NCI-H1436 (cell line): ENCODE measurements around the gene TEX53.

Experiments used
- DNase-seq: peaks from one replicate; lab custom pipeline; 2025; lab: John Stamatoyannopoulos, UW

The TEX53 gene

DNA sequence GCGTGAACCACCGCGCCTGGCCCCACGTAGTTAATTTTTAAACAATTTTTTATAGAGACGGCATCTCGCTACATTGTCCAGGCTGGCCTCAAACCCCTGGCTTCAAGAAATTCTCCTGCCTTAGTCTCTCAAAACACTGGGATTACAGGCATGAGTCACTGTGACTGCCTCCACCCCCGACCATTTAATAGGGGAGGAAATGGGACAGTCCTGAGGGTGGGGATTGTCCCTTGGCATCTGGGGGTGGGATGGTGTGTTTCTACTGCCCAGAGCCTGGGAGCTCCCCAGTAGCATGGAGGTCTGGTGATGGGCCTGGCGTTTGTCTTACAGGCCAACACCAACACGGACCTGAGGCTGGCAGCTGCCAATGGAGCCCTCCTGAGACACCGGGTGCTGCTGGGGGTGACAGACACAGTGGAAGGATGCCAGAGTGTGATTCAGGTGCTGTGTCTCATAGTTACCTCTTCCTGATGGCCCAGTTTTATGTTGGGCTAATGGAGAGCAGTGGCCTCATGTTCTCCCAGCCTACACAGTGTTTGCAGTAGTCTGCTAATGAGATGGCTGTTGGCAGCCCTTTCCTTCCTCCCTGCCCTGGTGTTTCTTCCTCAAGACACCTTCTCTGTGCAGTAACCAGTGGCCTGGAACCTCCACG, 24.0 kb downstream of the TEX53 start:
- DNase-seq: no peak

DNA sequence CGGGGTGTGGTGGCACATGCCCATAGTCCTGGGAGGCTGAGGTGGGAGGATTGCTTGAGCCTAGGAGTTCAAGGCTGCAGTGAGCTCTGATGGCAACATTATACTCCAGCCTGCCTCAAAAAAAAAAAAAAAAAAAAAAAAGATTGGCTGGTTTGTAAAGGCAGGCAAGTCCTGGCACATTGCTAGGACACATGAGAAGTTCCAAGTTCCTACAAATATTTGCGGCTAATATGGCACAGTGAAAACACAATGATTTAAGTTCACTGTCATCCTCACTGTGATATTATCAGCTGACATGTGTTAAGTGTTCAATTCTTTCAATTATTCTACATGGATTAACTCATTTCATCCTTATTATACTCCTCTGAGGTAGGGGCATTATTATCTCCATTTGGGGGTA, 26.4 kb downstream of the TEX53 start:
- no peak for DNase-seq

DNA sequence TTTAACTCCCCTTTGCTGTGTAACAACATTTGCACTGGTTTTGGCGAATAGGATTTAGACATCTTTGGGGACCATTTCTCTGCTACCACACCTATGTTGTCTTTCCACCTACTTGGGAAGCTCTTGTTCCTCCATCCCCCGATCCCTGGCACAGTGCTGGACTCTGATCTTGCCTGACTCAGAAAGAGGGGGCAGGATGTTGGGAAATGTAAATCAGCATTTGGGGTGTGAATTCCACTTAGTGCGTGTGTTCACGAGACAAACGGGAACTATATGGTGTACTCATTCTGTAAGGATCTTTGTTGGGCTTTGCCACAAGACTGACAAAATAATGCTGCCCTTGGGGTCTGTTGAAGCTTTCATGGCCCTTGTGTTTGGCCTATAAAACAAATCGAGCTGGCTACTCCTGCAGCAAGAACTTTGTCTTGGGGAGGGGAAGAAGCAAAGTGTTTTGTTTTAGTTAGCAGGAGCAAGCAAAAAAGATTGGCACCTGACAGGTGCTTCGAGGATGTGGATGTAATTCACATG, 28.0 kb downstream of the TEX53 start:
- no peak for DNase-seq

DNA sequence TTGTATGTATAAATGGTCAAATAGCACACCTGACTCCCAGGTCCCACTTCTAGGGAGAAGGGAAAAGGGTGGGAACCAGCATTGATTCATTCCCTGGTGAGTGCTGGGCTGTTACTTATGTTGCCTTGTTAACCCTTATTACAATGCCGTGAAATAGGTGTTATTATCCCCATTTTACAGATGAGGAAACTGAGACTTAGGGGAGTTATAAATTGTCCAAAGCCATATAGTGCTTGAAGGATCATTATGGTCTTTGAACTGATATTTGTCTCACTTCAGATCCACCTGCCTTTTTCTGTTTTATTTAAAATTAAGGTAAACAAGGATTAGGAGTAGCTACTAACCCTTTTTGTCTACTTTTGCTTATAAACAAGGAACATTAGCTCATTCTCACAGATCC, 30.1 kb downstream of the TEX53 start:
- DNase-seq: no peak

DNA sequence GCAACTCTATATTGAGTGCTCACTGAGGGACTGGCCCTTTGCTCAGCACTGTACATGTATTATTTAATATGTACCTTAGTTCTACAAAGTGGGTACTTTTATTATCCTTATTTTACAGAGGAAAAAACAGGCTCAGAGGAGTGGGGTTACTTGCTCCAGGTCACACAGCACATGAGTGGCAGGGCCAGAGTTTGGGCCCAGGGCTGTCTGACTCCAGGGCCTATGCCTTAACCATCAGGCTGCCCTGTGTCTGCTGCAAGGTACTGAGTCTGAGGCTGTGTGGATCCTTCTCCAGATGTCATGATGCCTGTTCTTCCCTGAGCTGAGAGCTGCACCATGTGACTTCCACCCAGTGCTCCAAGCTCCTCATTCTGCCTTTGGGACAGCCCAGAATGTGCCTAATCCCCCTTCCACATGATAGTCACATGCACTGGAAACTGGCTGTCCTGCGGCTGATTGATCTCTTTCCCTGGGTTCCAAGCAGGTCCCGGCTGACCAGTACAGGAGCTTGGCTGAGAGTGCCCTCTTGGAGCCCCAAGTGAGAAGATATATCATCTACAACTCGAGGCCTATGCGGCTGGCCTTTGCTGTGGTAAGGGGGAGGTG, 31.1 kb downstream of the TEX53 start:
- DNase-seq: no peak

DNA sequence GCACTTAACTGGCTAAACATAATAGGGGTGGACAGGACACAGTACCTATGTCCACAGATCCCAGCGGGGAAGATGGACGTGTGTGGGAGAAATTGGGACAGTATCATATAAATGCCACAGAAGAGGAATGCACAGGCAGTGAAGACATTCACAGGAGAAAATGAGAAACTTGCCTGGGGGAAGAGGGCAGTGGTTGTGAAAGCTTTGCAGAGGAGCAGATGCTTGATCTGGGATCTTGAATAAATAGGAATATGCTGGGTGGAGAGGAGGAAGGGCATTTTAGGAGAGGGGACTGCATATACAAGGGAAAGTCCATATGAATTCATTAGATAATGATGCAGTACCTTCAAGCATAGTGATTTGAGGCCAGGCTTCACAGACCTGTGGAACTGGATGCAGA, 32.9 kb downstream of the TEX53 start:
- DNase-seq: no peak

DNA sequence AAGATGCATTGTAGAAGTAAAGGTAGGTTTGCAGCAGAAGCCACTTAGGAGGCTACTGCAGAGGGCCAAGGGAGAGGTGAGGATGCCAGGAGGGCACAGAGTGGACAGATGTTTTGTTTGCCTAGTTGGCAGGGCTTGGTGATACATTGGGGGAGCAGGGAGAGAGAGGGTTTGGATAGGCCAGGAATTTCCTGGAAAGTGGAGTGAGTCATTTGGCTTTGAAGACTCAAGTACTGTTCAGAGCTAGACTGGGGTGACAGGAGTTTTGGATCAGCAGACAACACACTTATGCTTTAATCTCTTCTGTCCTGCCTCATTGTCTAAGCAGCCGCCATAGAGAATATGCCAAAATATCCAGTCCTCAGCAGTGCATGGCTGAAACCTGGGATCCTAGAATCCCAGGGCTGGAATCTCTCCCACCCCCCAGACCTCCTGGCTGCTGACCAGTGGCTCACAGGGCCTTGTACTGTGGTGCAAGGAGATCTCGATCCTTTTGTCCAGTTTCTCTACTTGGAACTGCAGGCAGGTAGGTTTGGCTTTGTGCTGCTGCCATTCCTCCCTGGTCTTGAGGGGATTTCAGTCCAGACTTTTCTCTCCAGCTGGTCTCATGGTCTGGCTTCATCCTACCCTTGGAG, 35.5 kb downstream of the TEX53 start:
- no peak for DNase-seq

DNA sequence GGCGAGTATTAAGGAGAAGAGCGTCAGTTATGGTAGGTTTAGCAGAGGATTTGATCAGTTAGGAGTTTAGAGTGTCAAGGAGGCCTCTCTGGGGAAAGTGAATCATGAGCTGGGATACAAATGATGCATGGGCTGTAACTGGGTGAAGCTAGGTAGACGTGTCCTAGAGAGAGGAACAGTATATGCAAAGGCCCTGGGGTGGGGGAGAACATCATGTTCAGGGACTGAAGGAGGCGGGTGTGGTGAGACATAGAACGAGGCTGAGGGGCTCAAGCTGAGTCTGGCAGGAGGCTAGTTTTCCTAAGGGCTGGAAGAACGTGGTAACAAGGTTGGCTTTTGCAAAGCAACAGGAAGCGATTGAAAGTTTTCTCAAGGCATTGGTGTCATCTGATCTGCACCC, 36.0 kb downstream of the TEX53 start:
- no peak for DNase-seq

DNA sequence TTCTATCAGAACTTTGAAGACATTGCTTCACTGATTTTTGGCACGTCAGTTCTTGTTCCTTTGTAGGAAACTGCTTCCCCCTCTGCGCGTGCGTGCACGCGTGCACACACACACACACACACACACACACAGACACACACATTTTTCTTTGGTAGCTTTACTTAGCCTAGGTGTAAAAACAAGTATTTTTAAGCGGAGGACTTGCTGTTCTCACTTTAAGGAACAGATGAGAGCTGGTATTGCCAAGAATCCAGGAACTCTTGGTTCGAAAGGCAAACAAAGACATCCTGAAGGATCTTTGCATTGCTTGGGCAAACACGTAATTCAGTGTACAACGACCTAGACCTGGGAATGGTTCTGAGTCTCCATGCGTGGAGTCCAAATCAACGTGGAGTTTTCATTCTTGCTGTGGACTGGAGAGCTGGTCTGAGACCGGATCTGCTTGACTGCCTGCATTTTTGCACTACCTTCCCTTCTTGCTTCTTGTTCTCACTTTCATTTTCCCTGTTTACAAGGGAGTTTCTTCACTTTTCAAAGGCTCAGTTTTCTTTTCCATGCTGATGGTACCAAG, 38.3 kb downstream of the TEX53 start:
- DNase-seq: no peak

DNA sequence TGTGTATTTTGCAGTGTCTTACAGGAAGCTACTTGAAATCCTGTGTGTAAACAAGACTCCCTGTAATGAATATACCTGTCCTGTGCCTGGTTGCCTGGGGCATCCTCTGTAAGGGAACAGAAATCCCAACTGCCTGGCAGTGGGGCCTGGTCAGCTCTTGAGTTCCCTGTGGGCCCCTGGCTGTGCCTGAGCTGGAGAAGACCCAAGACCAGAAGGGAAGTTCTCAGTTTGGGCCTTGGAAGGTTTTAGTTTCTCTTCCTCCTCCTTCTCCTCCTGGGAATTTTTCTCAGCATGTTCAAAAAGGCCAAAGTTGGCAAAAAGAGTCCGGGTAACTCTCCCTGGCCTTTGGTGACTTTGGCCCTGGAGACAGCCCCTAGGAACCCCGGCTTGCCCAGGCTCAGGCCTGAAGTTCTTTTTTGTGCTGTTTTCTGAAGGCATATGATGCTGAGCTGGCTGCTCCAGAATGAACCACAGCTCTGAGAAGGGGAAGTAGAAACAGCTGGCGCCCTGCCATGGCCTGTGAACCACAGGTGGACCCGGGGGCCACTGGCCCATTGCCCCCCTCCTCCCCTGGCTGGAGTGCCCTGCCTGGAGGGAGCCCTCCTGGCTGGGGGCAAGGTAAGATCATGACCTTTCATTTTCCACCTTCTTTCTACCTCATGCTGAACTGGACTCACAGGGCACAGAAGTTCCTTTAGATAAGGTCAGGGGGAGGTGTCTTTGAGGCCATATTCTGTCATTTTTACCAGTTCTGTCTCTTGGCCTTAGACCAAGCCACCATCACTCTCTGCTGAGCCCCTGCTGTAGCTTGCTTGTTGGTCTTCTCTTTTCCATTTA, 40.7 kb downstream of the TEX53 start:
- DNase-seq: no peak

DNA sequence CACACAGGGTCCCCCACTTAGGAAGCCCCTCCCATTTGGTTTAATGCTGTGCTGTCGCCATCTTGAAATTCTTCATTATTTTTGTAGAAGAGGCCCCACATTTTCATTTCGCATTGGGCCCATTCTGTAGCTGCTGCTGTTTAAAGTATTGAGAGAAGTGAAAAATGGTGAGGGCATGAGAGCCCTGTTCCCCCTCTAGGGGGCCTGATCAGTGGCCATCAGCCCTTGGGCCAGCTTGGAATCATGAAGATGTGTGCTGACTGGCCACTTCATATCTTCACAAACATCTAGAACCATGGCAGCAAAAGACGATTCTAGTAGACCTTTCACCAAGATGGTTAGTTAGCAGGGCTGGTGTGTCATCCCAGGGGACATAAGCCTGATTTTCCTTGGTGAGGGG, 43.2 kb downstream of the TEX53 start:
- DNase-seq: no peak

DNA sequence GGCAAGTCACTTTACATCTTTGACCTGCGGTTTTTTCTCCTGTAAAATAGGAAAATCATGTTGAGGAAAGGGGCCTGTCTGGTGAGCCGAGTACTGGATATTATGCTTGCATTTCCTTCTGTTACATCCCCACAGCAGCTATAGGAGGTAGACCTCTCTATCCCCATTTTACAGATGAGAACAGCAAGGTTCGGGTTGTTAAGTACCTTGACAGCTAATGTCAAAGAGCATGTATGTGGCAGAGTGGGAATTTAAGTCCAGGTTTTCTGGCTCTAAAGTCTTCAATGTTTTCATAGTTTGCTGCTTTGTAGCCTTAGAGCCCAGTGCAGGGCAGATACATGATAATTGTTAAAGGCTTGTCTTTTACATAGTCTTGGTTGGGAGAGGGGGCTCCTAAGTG, 43.7 kb downstream of the TEX53 start:
- DNase-seq: no peak

DNA sequence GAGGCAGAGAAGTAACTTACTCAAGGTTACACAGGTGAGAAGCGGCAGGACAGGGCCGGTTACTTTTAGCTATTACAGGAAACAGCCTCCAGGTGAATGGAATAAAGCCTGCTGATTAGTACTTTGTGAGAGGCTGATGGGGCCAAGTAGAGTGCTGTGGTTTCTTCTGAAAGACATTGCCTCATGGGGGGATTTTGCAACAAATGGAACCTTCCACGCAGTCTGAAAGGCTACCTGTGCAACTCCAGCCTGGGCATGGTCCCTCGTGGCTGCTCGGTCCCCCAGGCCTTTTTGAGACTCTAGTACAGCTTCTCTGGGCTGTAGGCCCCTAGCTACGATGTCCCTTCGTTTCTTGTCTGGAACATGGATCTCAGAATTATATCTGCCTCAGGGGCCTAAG, 44.5 kb downstream of the TEX53 start:
- DNase-seq: no peak

DNA sequence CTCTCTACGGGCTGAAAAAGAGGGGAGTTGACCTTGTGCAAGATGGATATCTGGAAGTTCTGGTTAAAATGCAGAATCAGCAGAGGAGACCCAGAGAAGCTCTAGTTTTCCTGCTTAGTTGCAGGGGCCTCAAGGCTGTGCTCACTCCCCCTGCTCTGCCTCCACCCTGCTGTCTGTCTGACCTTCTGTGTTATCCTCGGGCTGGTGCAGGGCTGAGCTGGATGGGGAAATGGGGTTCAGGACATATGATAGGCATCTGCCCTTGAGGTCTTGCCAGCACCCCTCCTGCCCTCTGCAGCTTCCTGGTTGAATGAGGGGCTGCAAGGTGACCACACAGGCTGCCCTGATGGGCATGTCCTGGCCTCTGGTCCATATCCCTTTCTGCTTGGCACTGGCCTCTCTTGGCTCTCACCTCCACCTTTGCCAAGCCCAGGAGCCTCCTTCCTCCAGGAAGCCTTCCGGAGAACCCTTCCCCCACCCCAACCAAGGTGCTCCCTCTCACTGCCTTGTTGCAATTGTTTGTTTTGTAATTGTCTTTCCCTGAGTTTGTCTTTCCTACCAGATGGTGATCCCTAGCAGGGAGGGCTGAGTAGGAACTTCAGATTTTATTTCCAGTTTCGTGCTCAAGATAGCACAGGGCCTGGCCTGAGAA, 45.2 kb downstream of the TEX53 start:
- DNase-seq: no peak

DNA sequence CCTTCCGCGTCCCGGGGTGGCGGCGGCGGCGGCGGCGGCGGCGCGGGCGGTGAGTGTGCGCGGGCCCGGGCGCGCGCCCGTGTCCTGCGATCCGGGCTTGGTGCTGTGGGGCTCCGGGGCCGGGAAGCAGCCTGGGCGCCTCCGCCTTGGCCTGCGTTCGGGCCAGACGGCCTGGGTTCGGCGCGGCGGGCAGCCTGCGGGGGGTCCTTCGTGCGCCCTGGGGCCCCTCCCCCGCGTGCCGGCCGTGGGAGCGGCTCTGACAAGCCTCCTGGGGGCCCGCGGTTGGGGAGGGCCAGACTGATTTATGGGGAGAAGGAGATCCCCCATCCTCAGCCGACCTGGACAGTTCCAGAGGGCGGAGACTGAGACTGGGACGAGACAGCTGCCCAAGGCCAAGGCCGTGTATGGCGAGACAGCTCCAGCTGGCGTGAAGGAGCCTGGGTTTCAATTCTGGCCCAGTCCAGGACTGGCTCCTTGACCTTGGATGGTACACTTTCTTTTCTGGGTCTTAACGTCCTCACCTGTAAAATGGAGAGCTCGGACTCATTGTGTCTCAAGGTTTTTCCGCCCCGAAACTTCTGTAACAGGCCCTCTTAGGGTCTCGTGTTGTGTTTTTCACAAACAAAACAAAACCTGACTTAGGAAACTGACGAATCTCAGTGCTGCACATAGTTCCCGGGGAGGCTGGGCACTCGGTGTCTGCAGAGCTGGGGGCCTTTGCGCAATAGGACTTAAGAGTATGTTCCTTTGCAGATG, 45.9 kb downstream of the TEX53 start:
- no peak for DNase-seq

DNA sequence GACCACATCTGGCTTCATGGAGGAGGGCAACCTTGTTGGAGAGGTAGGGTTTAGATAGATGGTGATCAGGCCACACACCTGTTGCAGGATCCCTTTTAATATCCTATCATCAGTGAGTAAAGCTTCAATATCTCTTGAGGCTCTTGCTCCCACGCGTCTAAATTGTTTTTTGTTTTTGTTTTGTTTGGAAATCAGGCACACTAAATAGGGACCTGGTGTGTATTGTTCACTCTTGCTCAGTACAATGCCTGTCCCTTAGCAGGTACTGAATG, 49.1 kb downstream of the TEX53 start:
- DNase-seq: no peak

DNA sequence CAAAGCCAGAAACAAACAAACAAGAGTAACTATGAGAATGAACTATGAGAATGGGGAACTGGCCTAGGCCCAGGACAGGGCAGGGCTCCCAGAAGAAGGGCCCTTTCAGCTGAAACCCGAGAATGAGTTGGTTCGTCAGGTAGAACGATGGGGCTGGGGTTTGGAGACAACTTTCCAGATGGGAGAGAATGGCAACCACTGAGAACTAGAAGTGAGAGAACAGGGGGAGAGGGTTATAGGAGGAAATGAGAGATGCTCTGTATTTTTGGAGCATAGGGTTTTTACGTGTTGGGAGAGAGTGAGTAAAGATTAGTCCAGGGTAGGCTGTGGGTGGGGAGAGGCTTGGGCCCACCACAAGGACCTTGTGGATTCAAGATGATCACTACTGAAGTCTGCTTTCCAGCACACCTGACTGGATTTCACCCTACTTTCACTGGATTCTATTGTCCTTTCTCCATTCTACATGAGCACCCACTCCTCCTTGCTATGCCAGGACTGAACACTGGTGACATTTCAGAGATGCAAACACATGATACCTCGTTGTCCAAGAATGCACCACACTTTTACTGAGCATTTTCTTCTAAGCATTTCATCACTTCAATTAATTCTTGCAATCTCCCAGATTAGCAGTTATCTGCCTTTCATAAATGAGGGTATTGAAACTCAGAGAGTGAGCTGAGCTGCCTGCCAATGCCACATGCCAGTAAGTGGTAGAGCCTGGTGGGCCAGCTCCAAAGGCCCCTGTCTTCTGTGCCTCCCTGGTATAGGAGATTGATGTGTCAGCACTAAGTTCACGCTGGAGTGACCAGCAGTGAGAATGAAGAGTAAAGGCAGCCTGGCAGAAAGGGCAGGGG, 49.7 kb downstream of the TEX53 start:
- no peak for DNase-seq

DNA sequence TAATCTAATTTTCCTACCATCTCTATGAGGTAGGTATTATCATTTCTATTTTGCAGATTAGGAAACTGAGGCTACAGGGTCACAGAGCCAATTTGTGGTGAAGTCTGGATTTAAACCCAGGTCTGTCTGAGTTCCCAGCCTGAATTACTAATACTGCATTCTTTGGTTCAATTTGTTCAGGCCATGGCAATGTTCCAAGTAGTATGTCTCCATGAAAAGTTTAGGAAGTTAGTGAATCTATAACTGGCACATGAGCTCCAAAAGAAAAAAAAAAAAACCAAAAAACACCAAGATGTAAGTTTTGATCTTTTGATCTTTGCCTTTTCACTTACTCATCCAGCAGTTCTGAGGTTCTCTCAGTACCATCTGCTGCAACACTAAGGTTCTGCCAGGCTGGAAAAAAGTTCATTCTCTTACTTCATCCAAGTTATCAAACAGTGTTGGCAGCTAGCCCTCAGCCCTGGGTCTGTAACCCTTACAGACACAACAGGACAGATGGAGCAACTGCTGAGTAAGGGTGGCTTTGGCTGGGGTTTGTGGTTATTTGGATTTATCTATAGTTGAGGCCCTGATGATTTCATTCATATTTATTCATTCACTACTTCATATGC, 50.9 kb downstream of the TEX53 start:
- no peak for DNase-seq
